ENCODE data around the gene HLA-A.

- TF ChIP-seq CTCF (IDR thresholded peaks at IDR 0.05), result no peak
- no peak for TF ChIP-seq POLR2A (IDR thresholded peaks at IDR 0.05)
Measured at GRCh38 chr6:29954272-29954671, 11.9 kb downstream of the HLA-A start.

Measured in lower leg skin (tissue), 3 donors.